ENCODE results near the gene OR1M1. TPM values are rescaled to one million over a fixed set of nuclear protein-coding genes. Genes with fewer than 3 reads are reported as not detected.

The OR1M1 gene
- total and polyA plus RNA-seq, 10 of the 15 experiments (the other 5 are each of a cell fraction or from before 2014, with no cell fraction given): not detected

GRCh38 chr19:9065457-9066014 is 21.3 kb upstream of the OR1M1 start:
- 23% methylated on average over 12 of the region's 12 CpGs for WGBS (ENCODE audit: insufficient coverage, insufficient replicate concordance, low lambda C conversion rate, missing lambda C conversion rate)
- no peaks in the 10 kb centered on the region for H3K79me2 ChIP-seq (ENCODE audit: control insufficient read depth, insufficient read depth, low read length)
- in situ Hi-C loops (cut with MboI) (no loop called here), intact Hi-C loops (cut with micrococcal nuclease; ENCODE audit: unreplicated experiment) (no loop called here)
- ChIA-PET POLR2A (no interaction called here), CTCF (interaction anchor here (0.6 kb wide), 1 partner anchor 10 kb away, joined by 3 read pairs; no protein-coding TSS in a partner anchor), RAD21 (ENCODE audit: unreplicated experiment) (no interaction called here), SMC1A (ENCODE audit: uncharacterized antibody, unreplicated experiment) (no interaction called here)
- H3K4me3 ChIP-seq: no peak overlapping the region
- FAIRE-seq: no peak
- no peak overlapping the region for H2AFZ ChIP-seq (ENCODE audit: control insufficient read depth, low read depth, low read length)
- BruUV-seq (replicated peaks): no TSS peak
- no peaks in the 10 kb centered on the region for H3K4me1 ChIP-seq (ENCODE audit: control insufficient read depth, insufficient read depth, low read length)
- no peak overlapping the region for H3K9ac ChIP-seq (ENCODE audit: control insufficient read depth, insufficient read depth, low read length)
- no peaks in the 10 kb centered on the region; the same call in 2 of the 3 replicates for H3K9me3 ChIP-seq (replicated peaks; ENCODE audit: control insufficient read depth, insufficient read depth, low read length)
- no peak for DNase-seq (ENCODE audit: low read depth, low spot score)
- ATAC-seq: no peak
- H3K27ac ChIP-seq (ENCODE audit: control insufficient read depth, insufficient read depth): no peak overlapping the region
- no peaks in the 10 kb centered on the region for H3K36me3 ChIP-seq (ENCODE audit: control insufficient read depth in 2 of 2, insufficient read depth in 2 of 2, low read length in 1 of 2)
- H4K20me1 ChIP-seq (ENCODE audit: control insufficient read depth, insufficient read depth): no peaks in the 10 kb centered on the region
- no peak for TF ChIP-seq FOXK2 (IDR thresholded peaks at IDR 0.05)
- no peak for TF ChIP-seq TCF7 (IDR thresholded peaks at IDR 0.05; ENCODE audit: borderline replicate concordance)
- TF ChIP-seq PBX3 (IDR thresholded peaks at IDR 0.05; ENCODE audit: insufficient replicate concordance, low read depth, low read length): no peak
- TF ChIP-seq MTA2 (IDR thresholded peaks at IDR 0.05; ENCODE audit: low read depth): no peak
- TF ChIP-seq MTA3 (IDR thresholded peaks at IDR 0.05; ENCODE audit: borderline replicate concordance, low read length): no peak
- TF ChIP-seq RCOR1 (conservative IDR thresholded peaks at IDR 0.05; ENCODE audit: low read depth, low read length): no peak
- TF ChIP-seq STAT3 (IDR thresholded peaks at IDR 0.05; ENCODE audit: low read depth, low read length): no peak
- no peak for TF ChIP-seq E2F8 (IDR thresholded peaks at IDR 0.05; ENCODE audit: low read depth, partially characterized antibody)
- no peak for TF ChIP-seq POLR2AphosphoS2 (IDR thresholded peaks at IDR 0.05; ENCODE audit: low read depth, low read length)
- no peak overlapping the region for H3K4me2 ChIP-seq (ENCODE audit: control insufficient read depth, insufficient read depth)
- H3K27me3 ChIP-seq (replicated peaks in 1 of 2; ENCODE audit: control insufficient read depth in 2 of 2, insufficient read depth in 2 of 2, low read length in 1 of 2): no peaks in the 10 kb centered on the region

Data from GM12878 (cell line).